ENCODE data around the gene MMEL1. TPM values are rescaled to one million over a fixed set of nuclear protein-coding genes. Genes with fewer than 3 reads are reported as not detected.

Gene MMEL1
- total RNA-seq, 1 experiment from 2014 or later: not detected

DNA sequence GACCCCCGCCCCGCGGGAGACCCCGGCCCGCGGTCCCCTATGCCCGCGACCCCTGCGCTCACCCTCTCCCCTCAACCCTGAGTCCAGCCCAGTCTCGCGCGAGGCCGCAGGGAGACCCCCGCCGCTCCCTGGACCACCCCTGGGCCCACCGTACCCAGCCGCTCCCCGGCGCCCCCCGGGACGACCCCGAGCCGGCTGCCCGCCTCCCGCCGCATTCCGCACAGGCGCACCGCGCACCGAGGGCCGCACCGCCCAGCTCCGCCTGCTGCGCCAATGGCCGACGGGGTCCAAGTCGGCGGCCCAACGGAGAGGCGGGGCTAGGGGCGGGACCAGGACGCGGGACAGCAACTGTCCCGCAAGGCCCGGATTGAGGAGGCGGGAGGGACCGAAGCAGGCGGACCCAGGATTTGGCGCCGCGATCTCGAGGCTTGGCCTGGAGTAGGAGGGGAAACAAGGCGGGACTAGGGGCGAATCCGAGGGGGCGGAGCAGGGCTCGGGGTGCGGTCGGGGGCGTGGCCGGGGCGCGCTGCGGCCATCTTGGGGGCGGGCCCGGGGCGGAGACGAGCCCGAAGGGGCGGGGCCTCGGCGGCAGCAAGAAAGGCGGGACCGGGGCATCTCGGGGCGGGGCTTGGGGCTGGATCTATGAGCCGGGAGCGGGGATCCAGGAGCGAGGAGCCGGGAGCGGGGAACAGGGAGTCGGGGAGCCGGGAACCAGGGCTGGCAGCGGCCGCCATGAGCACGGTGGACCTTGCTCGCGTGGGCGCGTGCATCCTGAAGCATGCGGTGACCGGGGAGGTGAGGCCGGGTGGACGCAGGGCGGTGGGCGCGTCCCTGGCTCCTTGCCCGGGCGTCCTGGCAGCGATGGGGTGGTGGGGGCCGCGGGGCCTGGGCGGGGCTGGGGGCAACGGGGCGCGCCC lies 46.4 kb downstream of the MMEL1 start, which contains the start of gene PRXL2B:
Gene PRXL2B (plus strand): TSS at position 624 of the 917 bp plus-strand sequence. CDS start 109 bp downstream, at position 733.
- peak; percentile 98 for DNase-seq (ENCODE audit: low spot score)
- peaks cover 4% of the 10 kb centered on the region for H3K9me3 Mint-ChIP-seq
- peaks cover 15% of the 10 kb centered on the region for H3K36me3 Mint-ChIP-seq
- ChIA-PET CTCF (interaction anchor here (0.8 to 3.5 kb wide), 9 partner anchors 24 to 1005 kb away, joined by 3 to 28 read pairs (median 4); partner anchors contain the start of gene TNFRSF14), POLR2A (interaction anchor here (1.0 to 1.9 kb wide), 3 partner anchors 9 to 40 kb away, joined by 3 to 6 read pairs (median 3); no protein-coding TSS in a partner anchor)
- peaks cover 3% of the 10 kb centered on the region; the same call in 1 of the 2 replicates for H3K27me3 Mint-ChIP-seq (ENCODE audit: low read depth)
- peak; percentile 90 for ATAC-seq
- H3K4me1 Mint-ChIP-seq: peaks cover 19% of the 10 kb centered on the region
- peak; percentile 72 for TF ChIP-seq ZNF423 (CRISPR knock-in tag; IDR thresholded peaks at IDR 0.05)
- TF ChIP-seq, protein P1, sequence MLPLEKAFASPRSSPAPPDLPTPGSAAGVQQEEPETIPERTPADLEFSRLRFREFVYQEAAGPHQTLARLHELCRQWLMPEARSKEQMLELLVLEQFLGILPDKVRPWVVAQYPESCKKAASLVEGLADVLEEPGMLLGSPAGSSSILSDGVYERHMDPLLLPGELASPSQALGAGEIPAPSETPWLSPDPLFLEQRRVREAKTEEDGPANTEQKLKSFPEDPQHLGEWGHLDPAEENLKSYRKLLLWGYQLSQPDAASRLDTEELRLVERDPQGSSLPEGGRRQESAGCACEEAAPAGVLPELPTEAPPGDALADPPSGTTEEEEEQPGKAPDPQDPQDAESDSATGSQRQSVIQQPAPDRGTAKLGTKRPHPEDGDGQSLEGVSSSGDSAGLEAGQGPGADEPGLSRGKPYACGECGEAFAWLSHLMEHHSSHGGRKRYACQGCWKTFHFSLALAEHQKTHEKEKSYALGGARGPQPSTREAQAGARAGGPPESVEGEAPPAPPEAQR (CRISPR knock-in tag; IDR thresholded peaks at IDR 0.05): no peak
- TF ChIP-seq FOXK1 (CRISPR knock-in tag; IDR thresholded peaks at IDR 0.05): peak; percentile 54; the same call in 1 of the 2 replicates
- TF ChIP-seq, protein P2, sequence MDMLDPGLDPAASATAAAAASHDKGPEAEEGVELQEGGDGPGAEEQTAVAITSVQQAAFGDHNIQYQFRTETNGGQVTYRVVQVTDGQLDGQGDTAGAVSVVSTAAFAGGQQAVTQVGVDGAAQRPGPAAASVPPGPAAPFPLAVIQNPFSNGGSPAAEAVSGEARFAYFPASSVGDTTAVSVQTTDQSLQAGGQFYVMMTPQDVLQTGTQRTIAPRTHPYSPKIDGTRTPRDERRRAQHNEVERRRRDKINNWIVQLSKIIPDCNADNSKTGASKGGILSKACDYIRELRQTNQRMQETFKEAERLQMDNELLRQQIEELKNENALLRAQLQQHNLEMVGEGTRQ (CRISPR knock-in tag; IDR thresholded peaks at IDR 0.05): no peak
- TF ChIP-seq ATF1 (CRISPR knock-in tag; IDR thresholded peaks at IDR 0.05): no peak
- TF ChIP-seq, protein P3, sequence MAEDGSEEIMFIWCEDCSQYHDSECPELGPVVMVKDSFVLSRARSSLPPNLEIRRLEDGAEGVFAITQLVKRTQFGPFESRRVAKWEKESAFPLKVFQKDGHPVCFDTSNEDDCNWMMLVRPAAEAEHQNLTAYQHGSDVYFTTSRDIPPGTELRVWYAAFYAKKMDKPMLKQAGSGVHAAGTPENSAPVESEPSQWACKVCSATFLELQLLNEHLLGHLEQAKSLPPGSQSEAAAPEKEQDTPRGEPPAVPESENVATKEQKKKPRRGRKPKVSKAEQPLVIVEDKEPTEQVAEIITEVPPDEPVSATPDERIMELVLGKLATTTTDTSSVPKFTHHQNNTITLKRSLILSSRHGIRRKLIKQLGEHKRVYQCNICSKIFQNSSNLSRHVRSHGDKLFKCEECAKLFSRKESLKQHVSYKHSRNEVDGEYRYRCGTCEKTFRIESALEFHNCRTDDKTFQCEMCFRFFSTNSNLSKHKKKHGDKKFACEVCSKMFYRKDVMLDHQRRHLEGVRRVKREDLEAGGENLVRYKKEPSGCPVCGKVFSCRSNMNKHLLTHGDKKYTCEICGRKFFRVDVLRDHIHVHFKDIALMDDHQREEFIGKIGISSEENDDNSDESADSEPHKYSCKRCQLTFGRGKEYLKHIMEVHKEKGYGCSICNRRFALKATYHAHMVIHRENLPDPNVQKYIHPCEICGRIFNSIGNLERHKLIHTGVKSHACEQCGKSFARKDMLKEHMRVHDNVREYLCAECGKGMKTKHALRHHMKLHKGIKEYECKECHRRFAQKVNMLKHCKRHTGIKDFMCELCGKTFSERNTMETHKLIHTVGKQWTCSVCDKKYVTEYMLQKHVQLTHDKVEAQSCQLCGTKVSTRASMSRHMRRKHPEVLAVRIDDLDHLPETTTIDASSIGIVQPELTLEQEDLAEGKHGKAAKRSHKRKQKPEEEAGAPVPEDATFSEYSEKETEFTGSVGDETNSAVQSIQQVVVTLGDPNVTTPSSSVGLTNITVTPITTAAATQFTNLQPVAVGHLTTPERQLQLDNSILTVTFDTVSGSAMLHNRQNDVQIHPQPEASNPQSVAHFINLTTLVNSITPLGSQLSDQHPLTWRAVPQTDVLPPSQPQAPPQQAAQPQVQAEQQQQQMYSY (CRISPR knock-in tag; IDR thresholded peaks at IDR 0.05): peak; percentile 96
- TF ChIP-seq, protein P4, sequence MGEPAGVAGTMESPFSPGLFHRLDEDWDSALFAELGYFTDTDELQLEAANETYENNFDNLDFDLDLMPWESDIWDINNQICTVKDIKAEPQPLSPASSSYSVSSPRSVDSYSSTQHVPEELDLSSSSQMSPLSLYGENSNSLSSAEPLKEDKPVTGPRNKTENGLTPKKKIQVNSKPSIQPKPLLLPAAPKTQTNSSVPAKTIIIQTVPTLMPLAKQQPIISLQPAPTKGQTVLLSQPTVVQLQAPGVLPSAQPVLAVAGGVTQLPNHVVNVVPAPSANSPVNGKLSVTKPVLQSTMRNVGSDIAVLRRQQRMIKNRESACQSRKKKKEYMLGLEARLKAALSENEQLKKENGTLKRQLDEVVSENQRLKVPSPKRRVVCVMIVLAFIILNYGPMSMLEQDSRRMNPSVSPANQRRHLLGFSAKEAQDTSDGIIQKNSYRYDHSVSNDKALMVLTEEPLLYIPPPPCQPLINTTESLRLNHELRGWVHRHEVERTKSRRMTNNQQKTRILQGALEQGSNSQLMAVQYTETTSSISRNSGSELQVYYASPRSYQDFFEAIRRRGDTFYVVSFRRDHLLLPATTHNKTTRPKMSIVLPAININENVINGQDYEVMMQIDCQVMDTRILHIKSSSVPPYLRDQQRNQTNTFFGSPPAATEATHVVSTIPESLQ (CRISPR knock-in tag; IDR thresholded peaks at IDR 0.05): no peak
- TF ChIP-seq, protein P5, sequence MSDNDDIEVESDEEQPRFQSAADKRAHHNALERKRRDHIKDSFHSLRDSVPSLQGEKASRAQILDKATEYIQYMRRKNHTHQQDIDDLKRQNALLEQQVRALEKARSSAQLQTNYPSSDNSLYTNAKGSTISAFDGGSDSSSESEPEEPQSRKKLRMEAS (CRISPR knock-in tag; IDR thresholded peaks at IDR 0.05): peak; percentile 59; the same call in 1 of the 2 replicates
- TF ChIP-seq TEAD1 (CRISPR knock-in tag; IDR thresholded peaks at IDR 0.05): 0 out of 2 replicates have a peak, but pooled peaks have one; percentile 38
- peak; percentile 97 for TF ChIP-seq ZNF121 (CRISPR knock-in tag; IDR thresholded peaks at IDR 0.05)
- TF ChIP-seq ETV6 (CRISPR knock-in tag; IDR thresholded peaks at IDR 0.05): peak; percentile 65
- TF ChIP-seq, protein P6, sequence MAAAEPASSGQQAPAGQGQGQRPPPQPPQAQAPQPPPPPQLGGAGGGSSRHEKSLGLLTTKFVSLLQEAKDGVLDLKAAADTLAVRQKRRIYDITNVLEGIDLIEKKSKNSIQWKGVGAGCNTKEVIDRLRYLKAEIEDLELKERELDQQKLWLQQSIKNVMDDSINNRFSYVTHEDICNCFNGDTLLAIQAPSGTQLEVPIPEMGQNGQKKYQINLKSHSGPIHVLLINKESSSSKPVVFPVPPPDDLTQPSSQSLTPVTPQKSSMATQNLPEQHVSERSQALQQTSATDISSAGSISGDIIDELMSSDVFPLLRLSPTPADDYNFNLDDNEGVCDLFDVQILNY (CRISPR knock-in tag; IDR thresholded peaks at IDR 0.05): peak; percentile 81
- peak; percentile 94 for TF ChIP-seq SP1 (CRISPR knock-in tag; conservative IDR thresholded peaks at IDR 0.05)
- peak within 1 kb of the TSS; percentile 82; the same call in 1 of the 2 replicates for H3K27ac Mint-ChIP-seq
- H3K4me3 Mint-ChIP-seq: peak within 1 kb of the TSS; percentile 77
